ENCODE data around the gene FAM168B.

Gene FAM168B

GRCh38 chr2:131009713-131010475, 83.4 kb downstream of the FAM168B start:
- TF ChIP-seq GATA2 (IDR thresholded peaks at IDR 0.05; ENCODE audit: low read depth, low read length) (no peak), GATA3 (IDR thresholded peaks at IDR 0.05; ENCODE audit: low read depth, low read length) (no peak)

- TF ChIP-seq GATA2 (IDR thresholded peaks at IDR 0.05; ENCODE audit: low read depth, low read length), result no peak
- no peak for TF ChIP-seq GATA3 (IDR thresholded peaks at IDR 0.05; ENCODE audit: low read depth, low read length)
Measured at GRCh38 chr2:131008967-131009366, 84.3 kb downstream of the FAM168B start.

- TF ChIP-seq GATA3 (IDR thresholded peaks at IDR 0.05; ENCODE audit: low read depth, low read length) (no peak), GATA2 (IDR thresholded peaks at IDR 0.05; ENCODE audit: low read depth, low read length) (no peak)
Measured at GRCh38 chr2:131006561-131006960, 86.7 kb downstream of the FAM168B start.

GRCh38 chr2:131005216-131005935, 87.9 kb downstream of the FAM168B start:
- no peak for TF ChIP-seq GATA3 (IDR thresholded peaks at IDR 0.05; ENCODE audit: low read depth, low read length)
- TF ChIP-seq GATA2 (IDR thresholded peaks at IDR 0.05; ENCODE audit: low read depth, low read length), result no peak

- no peak for TF ChIP-seq GATA3 (IDR thresholded peaks at IDR 0.05; ENCODE audit: low read depth, low read length)
- no peak for TF ChIP-seq GATA2 (IDR thresholded peaks at IDR 0.05; ENCODE audit: low read depth, low read length)
Measured at GRCh38 chr2:131004446-131005209, 88.6 kb downstream of the FAM168B start.

GRCh38 chr2:130998561-130998960, 94.7 kb downstream of the FAM168B start:
- TF ChIP-seq GATA3 (IDR thresholded peaks at IDR 0.05; ENCODE audit: low read depth, low read length) (no peak), GATA2 (IDR thresholded peaks at IDR 0.05; ENCODE audit: low read depth, low read length) (no peak)
